ENCODE measurements around the gene PRKAR2A. TPM values are rescaled to one million over a fixed set of nuclear protein-coding genes. Genes with fewer than 3 reads are reported as not detected.
"Not testable (repeated sequence)": the region's sequence is repeated elsewhere in the genome, so short reads cannot be mapped to it uniquely, and the experiment has no call there.

Gene PRKAR2A
- total RNA-seq, 1 donor from 2014 or later = 75.5 TPM

DNA sequence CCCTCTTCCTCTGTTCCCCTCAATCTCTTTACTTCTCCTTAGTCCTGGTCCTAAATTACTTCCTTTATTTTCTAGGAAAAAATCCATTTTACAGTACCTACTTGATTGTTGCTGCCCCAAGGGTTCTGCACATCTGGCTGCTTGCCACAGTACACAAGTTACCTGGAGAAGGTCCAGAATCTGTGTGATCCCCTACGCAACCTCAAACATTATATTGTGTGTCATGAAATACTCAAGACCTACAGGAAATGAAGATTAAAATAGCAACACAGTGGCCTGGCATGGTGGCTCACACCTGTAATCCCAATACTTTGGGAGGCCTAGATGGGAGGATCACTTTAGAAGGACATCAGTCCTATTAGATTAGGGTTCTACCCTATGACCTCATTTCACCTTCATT lies 48.7 kb downstream of the PRKAR2A start:
- H3K4me3 Mint-ChIP-seq (ENCODE audit: unreplicated experiment) = no peak overlapping the region
- peaks cover 14% of the 10 kb centered on the region for H3K4me1 Mint-ChIP-seq (ENCODE audit: low read depth)
- no peaks in the 10 kb centered on the region for H3K27me3 Mint-ChIP-seq (ENCODE audit: low read depth)
- no peak for DNase-seq (ENCODE audit: low spot score)
- H3K36me3 Mint-ChIP-seq (ENCODE audit: low read depth) = peaks cover 4% of the 10 kb centered on the region
- TF ChIP-seq, protein P1, sequence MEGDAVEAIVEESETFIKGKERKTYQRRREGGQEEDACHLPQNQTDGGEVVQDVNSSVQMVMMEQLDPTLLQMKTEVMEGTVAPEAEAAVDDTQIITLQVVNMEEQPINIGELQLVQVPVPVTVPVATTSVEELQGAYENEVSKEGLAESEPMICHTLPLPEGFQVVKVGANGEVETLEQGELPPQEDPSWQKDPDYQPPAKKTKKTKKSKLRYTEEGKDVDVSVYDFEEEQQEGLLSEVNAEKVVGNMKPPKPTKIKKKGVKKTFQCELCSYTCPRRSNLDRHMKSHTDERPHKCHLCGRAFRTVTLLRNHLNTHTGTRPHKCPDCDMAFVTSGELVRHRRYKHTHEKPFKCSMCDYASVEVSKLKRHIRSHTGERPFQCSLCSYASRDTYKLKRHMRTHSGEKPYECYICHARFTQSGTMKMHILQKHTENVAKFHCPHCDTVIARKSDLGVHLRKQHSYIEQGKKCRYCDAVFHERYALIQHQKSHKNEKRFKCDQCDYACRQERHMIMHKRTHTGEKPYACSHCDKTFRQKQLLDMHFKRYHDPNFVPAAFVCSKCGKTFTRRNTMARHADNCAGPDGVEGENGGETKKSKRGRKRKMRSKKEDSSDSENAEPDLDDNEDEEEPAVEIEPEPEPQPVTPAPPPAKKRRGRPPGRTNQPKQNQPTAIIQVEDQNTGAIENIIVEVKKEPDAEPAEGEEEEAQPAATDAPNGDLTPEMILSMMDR (IDR thresholded peaks at IDR 0.05) = no peak
- no peaks in the 10 kb centered on the region for H3K9me3 Mint-ChIP-seq (ENCODE audit: low read depth)
- peak overlapping the region; percentile 43 for H3K27ac Mint-ChIP-seq (ENCODE audit: unreplicated experiment)

- TF ChIP-seq, protein P1 (IDR thresholded peaks at IDR 0.05) = no peak
- no peaks in the 10 kb centered on the region for H3K27me3 Mint-ChIP-seq (ENCODE audit: low read depth)
- no peak overlapping the region for H3K27ac Mint-ChIP-seq (ENCODE audit: unreplicated experiment)
- H3K4me1 Mint-ChIP-seq (ENCODE audit: low read depth) = peaks cover 14% of the 10 kb centered on the region
- no peaks in the 10 kb centered on the region for H3K9me3 Mint-ChIP-seq (ENCODE audit: low read depth)
- peaks cover 3% of the 10 kb centered on the region for H3K36me3 Mint-ChIP-seq (ENCODE audit: low read depth)
- DNase-seq (ENCODE audit: low spot score) = no peak
- no peak overlapping the region for H3K4me3 Mint-ChIP-seq (ENCODE audit: unreplicated experiment)
Measured at GRCh38 chr3:48797626-48798025, 50.0 kb downstream of the PRKAR2A start.

GRCh38 chr3:48795997-48796732 lies 51.5 kb downstream of the PRKAR2A start:
- Mint-ChIP-seq H3K4me3 (ENCODE audit: unreplicated experiment) (no peak overlapping the region), H3K27me3 (ENCODE audit: low read depth) (no peaks in the 10 kb centered on the region), H3K9me3 (ENCODE audit: low read depth) (no peaks in the 10 kb centered on the region), H3K4me1 (ENCODE audit: low read depth) (peaks cover 14% of the 10 kb centered on the region), H3K27ac (ENCODE audit: unreplicated experiment) (no peak overlapping the region), H3K36me3 (ENCODE audit: low read depth) (peaks cover 3% of the 10 kb centered on the region)
- TF ChIP-seq, protein P1 (IDR thresholded peaks at IDR 0.05) = no peak
- no peak for DNase-seq (ENCODE audit: low spot score)

DNA sequence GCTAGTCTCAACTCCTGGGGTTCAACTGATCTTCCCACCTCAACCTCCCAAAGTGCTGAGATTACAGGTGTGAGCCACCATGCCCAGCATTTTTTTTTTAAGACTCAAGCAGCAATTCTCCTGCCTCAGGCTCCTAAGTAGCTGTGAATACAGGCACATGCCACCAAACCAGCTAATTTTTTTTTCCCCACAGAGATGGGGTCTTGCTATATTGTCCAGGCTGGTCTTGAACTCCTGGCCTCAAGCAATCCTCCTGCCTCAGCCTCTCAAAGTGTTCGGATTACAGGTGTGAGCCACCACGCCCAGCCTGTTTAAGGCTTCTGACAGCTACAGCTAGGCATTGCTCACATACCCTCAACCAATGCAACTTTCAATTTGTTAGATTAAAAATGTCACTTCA lies 54.2 kb downstream of the PRKAR2A start:
- H3K9me3 Mint-ChIP-seq (ENCODE audit: low read depth); H3K27ac Mint-ChIP-seq (ENCODE audit: unreplicated experiment); H3K27me3 Mint-ChIP-seq (ENCODE audit: low read depth); DNase-seq (ENCODE audit: low spot score); H3K36me3 Mint-ChIP-seq (ENCODE audit: low read depth); H3K4me1 Mint-ChIP-seq (ENCODE audit: low read depth); H3K4me3 Mint-ChIP-seq (ENCODE audit: unreplicated experiment): not testable (repeated sequence)

- peaks cover 4% of the 10 kb centered on the region for H3K4me1 Mint-ChIP-seq (ENCODE audit: low read depth)
- DNase-seq (ENCODE audit: low spot score) = no peak
- TF ChIP-seq, protein P1 (IDR thresholded peaks at IDR 0.05) = no peak
- H3K9me3 Mint-ChIP-seq (ENCODE audit: low read depth) = no peaks in the 10 kb centered on the region
- no peaks in the 10 kb centered on the region for H3K27me3 Mint-ChIP-seq (ENCODE audit: low read depth)
- H3K36me3 Mint-ChIP-seq (ENCODE audit: low read depth) = peaks cover 10% of the 10 kb centered on the region
- no peak overlapping the region for H3K4me3 Mint-ChIP-seq (ENCODE audit: unreplicated experiment)
- no peak overlapping the region for H3K27ac Mint-ChIP-seq (ENCODE audit: unreplicated experiment)
Measured at GRCh38 chr3:48789665-48790064, 58.0 kb downstream of the PRKAR2A start.

Data from chondrocyte (in vitro differentiated cells).